CD4-positive, alpha-beta T cell treated with Interleukin-1 beta for 1 hour (primary cell): ENCODE measurements around the gene ZNF12.
A peak's percentile ranks its signal among the peaks of the same experiment; 100 is the strongest.

Experiments
- DNase-seq, 2 donors: peaks; one replicate each; pipeline ENCODE4 v3.0.0-alpha.2; 2020 to 2022

The ZNF12 gene

GRCh38 chr7:6646465-6646864 lies 60.3 kb downstream of the ZNF12 start:
- DNase-seq = no peak

GRCh38 chr7:6644728-6645127 lies 62.0 kb downstream of the ZNF12 start:
- no peak for DNase-seq

- DNase-seq = no peak
Observed at GRCh38 chr7:6643915-6644625, 62.7 kb downstream of the ZNF12 start.

DNA sequence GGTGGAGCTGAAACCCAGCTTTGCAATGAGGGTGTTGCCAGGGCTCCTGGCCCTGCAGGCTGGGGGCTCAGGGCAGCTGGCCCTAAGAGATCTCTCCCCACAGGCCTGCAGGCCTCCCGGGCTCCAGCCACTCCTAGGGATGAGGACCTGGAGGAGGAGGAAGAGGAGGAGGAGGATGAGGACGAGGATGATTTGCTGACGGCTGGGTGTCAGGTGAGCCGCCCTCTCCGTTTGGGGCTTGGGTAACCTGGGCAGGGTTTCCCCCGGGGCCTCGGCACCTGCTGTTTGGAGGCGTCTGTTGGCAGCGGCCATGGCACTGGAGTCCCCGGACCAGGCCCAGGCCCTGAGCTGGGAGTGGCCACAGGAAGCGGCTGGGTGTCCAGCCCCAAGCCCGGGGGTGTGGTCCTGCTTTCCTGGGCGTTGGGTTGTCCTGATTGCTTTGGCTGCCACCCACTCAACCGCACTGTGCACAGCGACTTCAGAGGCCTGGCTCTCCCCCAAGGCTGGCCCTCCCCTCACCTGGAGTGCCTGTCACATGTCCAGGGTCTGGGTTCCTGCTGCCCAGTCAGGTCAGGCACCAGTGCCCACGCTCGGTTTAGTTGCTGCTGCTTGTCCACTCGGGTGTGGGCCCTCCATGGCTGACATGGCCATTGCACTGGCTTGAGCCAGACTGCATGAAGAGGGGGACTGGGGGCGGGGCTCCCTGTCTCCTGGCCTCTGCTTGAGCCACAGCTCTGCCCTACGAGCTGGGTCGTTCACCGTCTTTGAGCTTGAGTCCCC lies 63.7 kb downstream of the ZNF12 start:
- no peak for DNase-seq

DNA sequence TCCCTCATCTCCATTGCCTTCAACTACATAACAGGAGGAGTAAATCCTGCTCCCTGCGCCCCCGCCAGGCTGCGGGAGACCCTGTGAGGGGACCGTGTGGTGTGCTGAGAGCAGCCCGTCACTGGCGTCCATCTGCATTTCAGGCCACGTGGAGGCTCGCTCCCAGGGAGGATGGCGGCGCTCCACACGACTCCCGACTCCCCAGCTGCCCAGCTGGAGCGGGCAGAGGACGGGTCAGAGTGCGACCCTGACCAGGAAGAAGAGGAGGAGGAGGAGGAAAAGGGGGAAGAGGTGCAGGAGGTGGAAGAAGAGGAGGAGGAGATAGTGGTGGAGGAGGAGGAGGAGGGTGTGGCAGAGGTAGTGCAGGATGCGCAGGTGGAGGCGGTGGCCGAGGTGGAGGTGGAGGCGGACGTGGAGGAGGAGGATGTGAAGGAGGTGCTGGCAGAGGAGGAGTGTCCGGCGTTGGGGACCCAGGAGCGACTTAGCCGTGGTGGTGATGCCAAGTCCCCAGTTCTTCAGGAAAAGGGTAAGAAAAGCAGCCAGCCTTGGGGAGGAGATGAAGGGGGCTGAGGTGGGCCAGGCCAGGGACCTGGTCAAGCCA lies 64.4 kb downstream of the ZNF12 start:
- DNase-seq = no peak

DNA sequence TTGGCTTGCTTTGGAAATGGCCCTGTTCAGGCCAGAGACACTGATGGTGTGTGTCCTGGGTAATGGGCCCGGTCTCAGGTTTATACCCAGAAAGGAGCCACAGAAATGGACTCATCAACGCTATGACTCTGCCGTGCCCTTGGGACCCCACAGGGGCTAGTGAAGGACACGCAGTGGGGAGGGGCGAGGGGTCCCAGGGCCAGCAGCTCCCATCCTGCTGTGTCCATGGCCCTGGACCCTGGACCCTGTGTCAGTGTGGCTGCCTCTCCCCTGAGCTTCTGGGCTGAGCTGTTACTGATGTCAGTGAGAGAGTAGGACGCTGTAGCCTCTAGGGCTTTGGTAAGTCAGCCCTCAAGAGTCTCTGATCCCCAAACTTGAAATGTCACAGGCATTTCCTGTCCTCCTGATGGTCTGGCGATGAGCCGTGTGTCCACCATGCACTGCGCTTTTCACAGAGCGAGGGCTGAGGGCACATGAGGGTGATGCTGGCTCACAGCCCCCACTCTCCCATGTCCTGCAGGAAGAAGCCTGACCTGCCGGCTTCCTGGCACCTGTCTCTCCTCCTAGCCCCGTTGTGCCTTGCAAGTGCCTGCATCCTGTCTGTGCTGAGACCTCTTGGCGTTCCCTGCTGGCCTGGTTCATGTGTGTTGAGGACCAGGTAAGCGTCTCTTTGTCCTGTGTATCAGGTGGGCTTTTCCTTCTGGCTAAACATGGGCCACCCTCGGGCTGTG lies 65.3 kb downstream of the ZNF12 start:
- no peak for DNase-seq

DNA sequence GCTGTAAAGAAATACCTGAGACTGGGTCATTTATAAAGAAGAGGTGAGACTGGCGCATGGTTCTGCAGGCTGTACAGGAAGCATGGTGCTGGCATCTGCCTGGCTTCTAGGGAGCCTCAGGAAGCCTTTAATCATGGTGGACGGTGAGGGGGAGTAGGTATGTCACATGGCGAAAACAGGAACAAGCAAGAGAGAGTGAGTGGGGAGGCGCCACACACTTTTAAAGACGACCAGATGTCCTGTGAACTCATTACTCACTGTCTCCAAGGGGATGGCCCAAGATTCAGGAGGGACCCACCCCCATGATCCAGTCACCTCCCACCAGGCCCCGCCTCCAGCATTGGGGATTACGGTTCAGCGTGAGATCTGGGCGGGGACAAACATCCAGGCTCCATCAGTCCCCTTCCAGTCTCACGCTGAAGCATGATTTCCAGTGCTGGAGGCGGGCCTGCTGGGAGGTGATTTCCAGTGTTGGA lies 66.5 kb downstream of the ZNF12 start:
- DNase-seq = peak in 1 of 2 donors; percentile 26

DNA sequence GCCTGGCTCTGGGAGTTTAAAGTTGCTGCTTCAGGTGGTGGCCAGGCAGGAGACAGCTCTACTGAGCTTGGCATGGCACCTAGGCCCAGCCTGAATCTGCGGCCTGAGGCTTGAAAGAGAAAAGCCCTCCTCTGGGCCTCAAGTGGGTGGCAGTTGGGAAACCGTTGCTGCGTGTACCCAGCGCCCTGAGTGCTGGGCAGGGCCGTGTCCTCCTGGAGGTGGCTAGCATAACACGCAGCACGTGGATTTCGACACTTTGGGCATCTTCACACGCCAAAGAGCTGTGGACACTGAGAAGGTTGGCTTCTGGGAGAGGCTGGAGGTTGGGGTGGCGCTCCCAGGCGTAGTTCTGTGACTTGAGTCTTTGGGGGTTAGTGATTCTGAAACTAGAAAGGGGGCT lies 67.1 kb downstream of the ZNF12 start:
- no peak for DNase-seq

DNA sequence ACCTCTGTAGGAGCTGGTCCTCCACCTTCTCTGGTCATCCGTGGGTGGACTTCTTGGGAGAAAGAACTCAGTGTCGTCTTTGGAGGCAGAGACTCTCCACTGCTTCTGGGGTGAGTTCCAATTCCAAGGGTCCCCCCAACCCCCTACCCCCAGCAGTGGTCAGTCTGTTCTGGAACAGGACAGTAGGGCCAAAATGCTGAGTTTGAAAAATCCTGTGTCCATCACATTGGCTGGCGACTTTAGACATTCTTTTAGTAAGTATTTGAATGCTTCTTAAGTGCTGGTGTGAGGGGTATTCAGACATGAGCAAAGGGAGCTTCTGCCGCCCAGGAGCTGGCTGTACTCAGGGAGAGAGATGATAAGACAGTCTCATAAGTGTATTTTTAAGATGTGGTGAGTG lies 67.7 kb downstream of the ZNF12 start:
- no peak for DNase-seq
